Measurements from ENCODE around the gene KLHL1.

KLHL1 gene

GRCh38 chr13:69793783-69794453 is 314.3 kb downstream of the KLHL1 start:
- TF ChIP-seq CTCF (IDR thresholded peaks at IDR 0.05; ENCODE audit: low read depth, low read length, missing control alignments): no peak
- no peak for DNase-seq (ENCODE audit: low read depth)
- no peak overlapping the region for H3K4me3 ChIP-seq (ENCODE audit: low read depth, low read length)

- no peak for TF ChIP-seq CTCF (IDR thresholded peaks at IDR 0.05; ENCODE audit: low read depth, low read length, missing control alignments)
- H3K4me3 ChIP-seq (ENCODE audit: low read depth, low read length): no peak overlapping the region
- no peak for DNase-seq (ENCODE audit: low read depth)
These were observed 331.3 kb downstream of the KLHL1 start for GRCh38 chr13:69776937-69777336.

- H3K4me3 ChIP-seq (ENCODE audit: low read depth, low read length): no peak overlapping the region
- DNase-seq (ENCODE audit: low read depth): no peak
- TF ChIP-seq CTCF (IDR thresholded peaks at IDR 0.05; ENCODE audit: low read depth, low read length, missing control alignments): no peak
These were observed 338.6 kb downstream of the KLHL1 start for GRCh38 chr13:69769608-69770007.

- no peak for TF ChIP-seq CTCF (IDR thresholded peaks at IDR 0.05; ENCODE audit: low read depth, low read length, missing control alignments)
- DNase-seq (ENCODE audit: low read depth): no peak
These were observed 346.7 kb downstream of the KLHL1 start for GRCh38 chr13:69761581-69761980.

GRCh38 chr13:69755101-69755500 is 353.2 kb downstream of the KLHL1 start:
- no peak for TF ChIP-seq CTCF (IDR thresholded peaks at IDR 0.05; ENCODE audit: low read depth, low read length, missing control alignments)
- no peak overlapping the region for H3K4me3 ChIP-seq (ENCODE audit: low read depth, low read length)
- no peak for DNase-seq (ENCODE audit: low read depth)

More at GRCh38 chr13:69761581-69761980, 346.7 kb downstream of the KLHL1 start:
- H3K4me3 ChIP-seq (ENCODE audit: low read depth, low read length): no peak overlapping the region

- TF ChIP-seq CTCF (IDR thresholded peaks at IDR 0.05; ENCODE audit: low read depth, low read length, missing control alignments): no peak
- no peak for DNase-seq (ENCODE audit: low read depth)
- H3K4me3 ChIP-seq (ENCODE audit: low read depth, low read length): no peak overlapping the region
These were observed 357.0 kb downstream of the KLHL1 start for GRCh38 chr13:69751259-69751658.
